Loucy (cell line): ENCODE data around the gene PCBP3.

Source experiments
- H2AFZ ChIP-seq: fragments of 200-600 bp; sonication (generic); 2 replicates; pipeline ENCODE4 v1.6.0; 2016; ENCODE audit warnings: antibody characterized with exemption, mild to moderate bottlenecking, low read length, moderate library complexity
- H3F3A ChIP-seq: fragments of 200-600 bp; 2 replicates; pipeline ENCODE4 v1.6.0; 2016; ENCODE audit warnings: antibody characterized with exemption, low read depth, mild to moderate bottlenecking
- H3K27me3 ChIP-seq: fragments of 200-600 bp; sonication (generic); 2 replicates; pipeline ENCODE4 v1.6.1; 2014; ENCODE audit warnings: low read length, mild to moderate bottlenecking; ENCODE audit not compliant: insufficient read depth, poor library complexity, severe bottlenecking
- H3K36me3 ChIP-seq: fragments of 200-600 bp; sonication (generic); 2 replicates; pipeline ENCODE4 v1.6.1; 2016; ENCODE audit warnings: low read length; ENCODE audit not compliant: insufficient read depth
- H3K4me1 ChIP-seq: fragments of 200-600 bp; sonication (generic); 2 replicates; pipeline ENCODE4 v1.5.1; 2014; ENCODE audit warnings: low read length, mild to moderate bottlenecking; ENCODE audit not compliant: insufficient read depth, poor library complexity, severe bottlenecking
- H3K4me2 ChIP-seq: fragments of 200-600 bp; sonication (generic); 2 replicates; pipeline ENCODE4 v1.6.0; 2014; ENCODE audit warnings: antibody characterized with exemption, low read length, low read depth, mild to moderate bottlenecking; ENCODE audit not compliant: poor library complexity, severe bottlenecking
- H3K4me3 ChIP-seq: fragments of 200-600 bp; sonication (generic); 2 replicates; pipeline ENCODE4 v1.5.1; 2014; ENCODE audit warnings: low read length, mild to moderate bottlenecking, mixed read lengths; ENCODE audit not compliant: poor library complexity, severe bottlenecking
- H3K79me2 ChIP-seq: fragments of 200-600 bp; sonication (generic); 2 replicates; pipeline ENCODE4 v1.6.1; 2014; ENCODE audit warnings: low read length; ENCODE audit not compliant: insufficient read depth
- H3K9ac ChIP-seq: fragments of 200-600 bp; sonication (generic); 2 replicates; pipeline ENCODE4 v1.6.0; 2014; ENCODE audit warnings: mild to moderate bottlenecking, low read depth, low read length, moderate library complexity; ENCODE audit not compliant: poor library complexity, severe bottlenecking
- H3K9me2 ChIP-seq: fragments of 200-600 bp; sonication (generic); replicated peaks from 2 replicates; pipeline ENCODE4 v1.6.1; 2016; ENCODE audit warnings: low read depth, low read length, mixed read lengths
- H3K9me3 ChIP-seq: fragments of 200-600 bp; sonication (generic); 2 replicates; pipeline ENCODE4 v1.6.1; 2014; ENCODE audit warnings: mild to moderate bottlenecking, antibody characterized with exemption, low read length, low read depth; ENCODE audit not compliant: insufficient read depth
- H4K20me1 ChIP-seq: fragments of 200-600 bp; sonication (generic); 2 replicates; pipeline ENCODE4 v1.6.0; 2014; ENCODE audit warnings: antibody characterized with exemption, low read length, mild to moderate bottlenecking; ENCODE audit not compliant: insufficient read depth, poor library complexity, severe bottlenecking
- CTCF ChIP-seq: fragments of 200-600 bp; sonication (generic); conservative IDR thresholded peaks from 2 replicates; pipeline ENCODE4 v1.5.1; 2014; ENCODE audit warnings: mild to moderate bottlenecking, antibody characterized with exemption, low read length
- EZH2phosphoT487 ChIP-seq: fragments of 200-600 bp; IDR thresholded peaks from 2 replicates; pipeline ENCODE4 v1.6.1; 2018; ENCODE audit warnings: antibody characterized with exemption, mild to moderate bottlenecking, moderate library complexity, borderline replicate concordance

PCBP3 gene

GRCh38 chr21:45921917-45922316 lies 278.4 kb downstream of the PCBP3 start:
- peaks cover 7% of the 10 kb centered on the region; the same call in 1 of the 2 replicates for H3F3A ChIP-seq
- no peaks in the 10 kb centered on the region for H4K20me1 ChIP-seq
- no peak overlapping the region for H2AFZ ChIP-seq
- no peaks in the 10 kb centered on the region for H3K36me3 ChIP-seq
- peak overlapping the region; percentile 12 for H3K9ac ChIP-seq
- H3K9me2 ChIP-seq: no peaks in the 10 kb centered on the region
- no peaks in the 10 kb centered on the region for H3K27me3 ChIP-seq
- H3K9me3 ChIP-seq: no peaks in the 10 kb centered on the region
- peaks cover 59% of the 10 kb centered on the region for H3K4me1 ChIP-seq
- peak; percentile 49 for TF ChIP-seq CTCF
- no peak for TF ChIP-seq EZH2phosphoT487
- H3K79me2 ChIP-seq: no peaks in the 10 kb centered on the region
- no peak overlapping the region for H3K4me3 ChIP-seq
- H3K4me2 ChIP-seq: no peak overlapping the region

GRCh38 chr21:45922648-45923047 lies 279.1 kb downstream of the PCBP3 start:
- Histone ChIP-seq H4K20me1 (no peaks in the 10 kb centered on the region), H3K4me3 (no peak overlapping the region), H3K9ac (peak overlapping the region; percentile 27), H3K27me3 (no peaks in the 10 kb centered on the region), H3K36me3 (no peaks in the 10 kb centered on the region), H2AFZ (no peak overlapping the region), H3F3A (peaks cover 7% of the 10 kb centered on the region; the same call in 1 of the 2 replicates), H3K4me1 (peaks cover 52% of the 10 kb centered on the region), H3K9me2 (no peaks in the 10 kb centered on the region), H3K4me2 (no peak overlapping the region), H3K79me2 (no peaks in the 10 kb centered on the region), H3K9me3 (no peaks in the 10 kb centered on the region)
- TF ChIP-seq CTCF (no peak), EZH2phosphoT487 (no peak)

- Histone ChIP-seq H3K27me3 (no peaks in the 10 kb centered on the region), H2AFZ (no peak overlapping the region), H3K4me2 (no peak overlapping the region), H3K9me2 (no peaks in the 10 kb centered on the region), H3F3A (peaks cover 7% of the 10 kb centered on the region; the same call in 1 of the 2 replicates), H4K20me1 (no peaks in the 10 kb centered on the region), H3K4me1 (peaks cover 48% of the 10 kb centered on the region), H3K36me3 (no peaks in the 10 kb centered on the region), H3K79me2 (no peaks in the 10 kb centered on the region), H3K9me3 (no peaks in the 10 kb centered on the region), H3K9ac (no peak overlapping the region), H3K4me3 (no peak overlapping the region)
- TF ChIP-seq CTCF: peak; percentile 95
- no peak for TF ChIP-seq EZH2phosphoT487
These were observed 279.6 kb downstream of the PCBP3 start for GRCh38 chr21:45923146-45923545.
